Fibroblast of the aortic adventitia (primary cell): ENCODE results near the gene CD302. TPM values are rescaled to one million over a fixed set of nuclear protein-coding genes. Genes with fewer than 3 reads are reported as not detected.
"Not testable (repeated sequence)": the region's sequence is repeated elsewhere in the genome, so short reads cannot be mapped to it uniquely, and the experiment has no call there.

Experiments
- DNase-seq: peaks from one replicate; pipeline ENCODE4 v3.0.0-alpha.2; 2010; ENCODE audit warnings: low read depth
- H3K4me3 ChIP-seq: 2 replicates; pipeline ENCODE4 v1.5.1; 2011; ENCODE audit warnings: low read depth, mild to moderate bottlenecking, control low read depth, low read length, moderate library complexity
- CTCF ChIP-seq: IDR thresholded peaks from 2 replicates; pipeline ENCODE4 v1.5.1; 2011; ENCODE audit warnings: mild to moderate bottlenecking, low read length, control low read depth, inconsistent platforms; ENCODE audit not compliant: insufficient read depth
- total RNA-seq: library from RNA; depleted of rRNA; stranded (reverse); fragments of >200 nt; gene quantifications from 2 replicates; pipeline ENCODE4 v1.2.3, GENCODE V29; 2012; ENCODE audit warnings: low replicate concordance

Gene CD302
- total RNA-seq, 1 donor, result 23.0 TPM

- no peak overlapping the region for H3K4me3 ChIP-seq
- TF ChIP-seq CTCF, result no peak
- DNase-seq, result no peak
Measured at GRCh38 chr2:159792599-159792998, 5.4 kb downstream of the CD302 start.

- DNase-seq, result no peak
- H3K4me3 ChIP-seq, result no peak overlapping the region
Measured at GRCh38 chr2:159792036-159792435, 6.0 kb downstream of the CD302 start.

GRCh38 chr2:159790323-159790722 lies 7.7 kb downstream of the CD302 start:
- H3K4me3 ChIP-seq, result no peak overlapping the region

More at GRCh38 chr2:159792036-159792435, 6.0 kb downstream of the CD302 start:
- no peak for TF ChIP-seq CTCF

GRCh38 chr2:159788253-159788652 lies 9.8 kb downstream of the CD302 start:
- H3K4me3 ChIP-seq, result no peak overlapping the region
- no peak for TF ChIP-seq CTCF
- no peak for DNase-seq

More at GRCh38 chr2:159790323-159790722, 7.7 kb downstream of the CD302 start:
- DNase-seq, result no peak
- no peak for TF ChIP-seq CTCF

GRCh38 chr2:159787647-159788046 lies 10.4 kb downstream of the CD302 start:
- H3K4me3 ChIP-seq, result not testable (repeated sequence)

GRCh38 chr2:159786938-159787337 lies 11.1 kb downstream of the CD302 start:
- DNase-seq, result no peak
- TF ChIP-seq CTCF, result no peak

More at GRCh38 chr2:159787647-159788046, 10.4 kb downstream of the CD302 start:
- DNase-seq, result not testable (repeated sequence)

GRCh38 chr2:159785195-159785594 lies 12.8 kb downstream of the CD302 start:
- no peak overlapping the region for H3K4me3 ChIP-seq
- no peak for TF ChIP-seq CTCF
- no peak for DNase-seq

More at GRCh38 chr2:159786938-159787337, 11.1 kb downstream of the CD302 start:
- H3K4me3 ChIP-seq, result no peak overlapping the region

- DNase-seq, result not testable (repeated sequence)
Measured at GRCh38 chr2:159784744-159785143, 13.3 kb downstream of the CD302 start.

More at GRCh38 chr2:159784744-159785143, 13.3 kb downstream of the CD302 start:
- H3K4me3 ChIP-seq, result not testable (repeated sequence)
